NOMO-1 treated with dmso at 0.1 percent for 144 hours (cell line): ENCODE measurements around the gene CDX1.

Experiments used
- DNase-seq: peaks from one replicate; lab custom pipeline; 2025; ENCODE audit not compliant: unreplicated experiment; lab: John Stamatoyannopoulos, UW

CDX1 gene

DNA sequence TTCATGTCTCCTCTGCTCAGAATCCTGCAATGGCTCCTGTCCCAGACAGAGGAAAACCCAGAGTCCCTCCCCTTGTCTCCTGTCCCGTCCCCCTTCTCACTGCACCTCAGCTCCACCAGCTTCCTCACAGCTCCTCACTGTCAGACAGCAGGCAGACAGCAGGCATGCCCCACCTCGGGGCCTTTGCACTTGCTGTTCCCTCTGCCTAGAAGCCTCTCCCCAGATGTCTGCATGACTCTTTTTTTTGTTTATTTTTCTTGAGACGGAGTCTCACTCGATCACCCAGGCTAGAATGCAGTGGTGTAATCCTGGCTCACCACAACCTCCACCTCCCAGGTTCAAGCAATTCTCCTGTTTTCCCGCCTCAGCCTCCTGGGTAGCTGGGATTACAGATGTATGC is 14.4 kb downstream of the CDX1 start:
- DNase-seq = no peak

DNA sequence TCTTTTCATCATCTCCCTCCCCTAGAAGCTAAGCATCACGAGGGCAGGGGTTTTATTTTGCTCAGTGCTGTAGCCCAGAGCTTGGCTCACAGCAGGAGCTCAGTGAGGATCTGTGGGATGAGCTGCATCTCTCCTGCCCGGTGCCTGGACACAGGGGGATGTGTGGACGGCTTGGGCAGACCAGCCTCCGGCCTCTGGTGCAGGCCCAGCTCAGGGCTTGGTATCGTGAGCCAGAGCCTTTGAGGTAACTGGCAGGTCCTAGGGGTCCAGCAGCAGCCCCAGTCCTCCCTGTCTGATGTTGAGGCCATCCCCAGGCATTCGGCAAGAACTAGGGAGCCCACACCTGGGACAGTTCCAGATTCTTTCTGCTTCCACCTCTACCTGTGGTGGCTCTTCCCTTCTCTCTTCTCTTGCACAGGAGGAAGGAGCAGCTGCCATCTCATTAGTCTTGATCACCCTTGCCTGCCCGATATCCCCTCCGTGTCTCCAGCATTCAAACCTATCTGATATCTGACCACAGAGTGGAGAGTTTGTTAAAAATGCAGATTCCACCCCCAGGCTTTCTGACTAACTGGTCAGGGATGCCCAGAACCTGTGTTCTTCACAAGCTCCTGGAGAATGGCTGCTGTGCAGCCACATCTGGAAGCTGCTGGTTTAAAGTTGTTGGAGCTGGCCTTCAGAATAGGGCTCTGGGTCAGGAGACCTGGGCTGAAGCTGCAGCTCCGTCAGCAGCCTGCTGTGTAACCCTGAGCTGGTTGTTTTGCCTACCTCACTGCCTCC is 15.4 kb downstream of the CDX1 start:
- no peak for DNase-seq

DNA sequence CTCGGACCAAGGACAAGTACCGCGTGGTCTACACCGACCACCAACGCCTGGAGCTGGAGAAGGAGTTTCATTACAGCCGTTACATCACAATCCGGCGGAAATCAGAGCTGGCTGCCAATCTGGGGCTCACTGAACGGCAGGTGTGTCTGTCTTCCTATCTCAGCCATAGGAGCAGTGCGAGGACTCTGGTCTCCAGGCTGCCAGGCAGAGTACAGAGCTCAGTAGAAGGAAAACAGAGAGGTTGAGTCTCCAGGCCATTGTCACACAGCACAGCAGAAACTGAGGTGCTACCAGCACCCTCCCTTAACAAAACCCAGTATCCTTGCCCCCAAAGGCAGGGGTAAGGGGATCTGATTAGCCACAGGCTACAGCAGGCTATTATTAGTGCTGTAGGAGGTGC is 16.2 kb downstream of the CDX1 start:
- no peak for DNase-seq

DNA sequence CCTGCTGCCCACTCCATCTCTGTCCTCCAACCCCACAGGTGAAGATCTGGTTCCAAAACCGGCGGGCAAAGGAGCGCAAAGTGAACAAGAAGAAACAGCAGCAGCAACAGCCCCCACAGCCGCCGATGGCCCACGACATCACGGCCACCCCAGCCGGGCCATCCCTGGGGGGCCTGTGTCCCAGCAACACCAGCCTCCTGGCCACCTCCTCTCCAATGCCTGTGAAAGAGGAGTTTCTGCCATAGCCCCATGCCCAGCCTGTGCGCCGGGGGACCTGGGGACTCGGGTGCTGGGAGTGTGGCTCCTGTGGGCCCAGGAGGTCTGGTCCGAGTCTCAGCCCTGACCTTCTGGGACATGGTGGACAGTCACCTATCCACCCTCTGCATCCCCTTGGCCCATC is 16.9 kb downstream of the CDX1 start:
- DNase-seq = no peak

DNA sequence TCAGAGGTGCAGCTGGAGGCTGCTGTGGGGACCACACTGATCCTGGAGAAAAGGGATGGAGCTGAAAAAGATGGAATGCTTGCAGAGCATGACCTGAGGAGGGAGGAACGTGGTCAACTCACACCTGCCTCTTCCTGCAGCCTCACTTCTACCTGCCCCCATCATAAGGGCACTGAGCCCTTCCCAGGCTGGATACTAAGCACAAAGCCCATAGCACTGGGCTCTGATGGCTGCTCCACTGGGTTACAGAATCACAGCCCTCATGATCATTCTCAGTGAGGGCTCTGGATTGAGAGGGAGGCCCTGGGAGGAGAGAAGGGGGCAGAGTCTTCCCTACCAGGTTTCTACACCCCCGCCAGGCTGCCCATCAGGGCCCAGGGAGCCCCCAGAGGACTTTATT is 17.4 kb downstream of the CDX1 start:
- no peak for DNase-seq

DNA sequence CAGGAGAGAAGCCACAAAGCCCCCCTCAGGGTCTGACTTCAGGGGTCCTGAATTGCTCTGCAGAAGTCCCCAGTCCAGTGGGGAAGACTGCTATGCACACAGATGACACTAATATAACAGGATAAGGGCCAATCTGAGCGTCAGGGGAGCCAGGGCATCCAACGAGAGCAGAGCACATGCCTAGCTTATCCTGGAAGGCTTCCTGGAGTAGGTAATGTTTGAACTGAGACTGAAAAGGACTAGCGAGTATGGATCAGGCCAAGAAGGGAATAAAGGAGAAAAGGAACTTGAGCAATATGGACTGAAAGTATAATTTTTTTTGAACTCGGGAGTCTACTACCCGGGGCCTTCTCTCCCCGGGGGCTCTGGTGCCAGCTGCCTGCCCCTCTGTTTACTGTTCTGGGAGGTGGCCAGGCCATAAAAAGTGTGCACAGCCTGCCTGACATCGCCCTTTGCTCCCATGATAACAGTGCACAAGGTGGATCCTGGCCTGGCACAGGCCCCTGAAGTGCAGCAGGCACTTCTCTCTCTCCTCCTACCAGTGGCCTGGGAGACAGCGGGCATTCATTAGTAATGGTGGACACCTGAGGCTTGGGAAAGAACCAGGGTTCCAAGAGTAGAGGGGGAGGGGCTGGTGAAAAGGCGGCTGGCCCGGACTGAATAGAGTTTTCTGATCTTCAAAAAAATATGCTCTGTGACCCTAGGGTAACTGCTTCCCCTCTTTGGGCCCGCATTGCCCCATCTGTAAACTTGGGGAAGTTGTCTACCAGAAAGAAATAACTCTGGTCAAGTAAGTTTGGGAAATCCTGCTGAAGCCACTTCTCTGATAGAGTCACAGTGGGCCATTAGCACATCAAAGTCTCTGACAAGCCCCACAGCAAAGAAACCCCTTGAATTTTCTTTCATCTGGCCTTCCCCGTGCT is 18.7 kb downstream of the CDX1 start:
- peak; percentile 76 for DNase-seq

DNA sequence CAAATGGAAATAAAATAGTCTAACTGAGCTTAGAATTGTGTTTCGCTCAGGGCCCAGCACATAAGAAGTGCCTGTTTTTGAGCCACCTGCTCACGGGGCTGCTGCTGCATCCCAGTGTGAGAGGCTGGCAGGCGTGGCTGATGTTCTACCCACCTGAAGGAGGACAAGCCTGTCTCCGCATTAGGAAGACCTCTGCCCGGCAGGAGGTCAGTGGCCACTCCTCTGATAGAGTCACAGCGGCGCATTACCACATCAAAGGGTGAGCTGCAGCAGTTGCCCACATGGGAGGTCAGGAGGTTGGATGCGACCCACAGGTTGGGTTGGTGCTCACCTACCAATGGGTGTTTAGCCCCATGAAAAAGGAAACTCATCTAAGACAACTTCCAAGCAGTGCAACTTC is 19.6 kb downstream of the CDX1 start:
- DNase-seq = no peak

DNA sequence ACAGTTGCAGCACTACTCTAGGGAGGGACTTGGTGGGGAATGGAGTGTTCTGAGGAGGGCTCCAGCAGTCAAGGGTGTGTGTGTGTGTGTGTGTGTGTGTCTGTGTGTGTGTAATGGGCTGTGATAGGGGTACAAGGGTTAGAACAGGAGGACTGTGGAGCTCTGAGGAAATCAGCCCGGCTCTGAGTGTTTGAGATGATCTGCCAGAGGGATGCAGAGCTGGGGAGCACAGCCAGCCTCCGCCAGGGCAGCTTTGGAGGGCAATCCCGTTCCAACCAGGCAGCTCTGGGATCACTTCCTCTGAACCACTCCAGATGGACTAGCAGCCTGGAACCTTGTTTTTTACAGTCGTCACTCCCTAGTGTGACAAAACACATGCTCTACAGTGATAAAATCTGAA is 20.3 kb downstream of the CDX1 start:
- DNase-seq = no peak

DNA sequence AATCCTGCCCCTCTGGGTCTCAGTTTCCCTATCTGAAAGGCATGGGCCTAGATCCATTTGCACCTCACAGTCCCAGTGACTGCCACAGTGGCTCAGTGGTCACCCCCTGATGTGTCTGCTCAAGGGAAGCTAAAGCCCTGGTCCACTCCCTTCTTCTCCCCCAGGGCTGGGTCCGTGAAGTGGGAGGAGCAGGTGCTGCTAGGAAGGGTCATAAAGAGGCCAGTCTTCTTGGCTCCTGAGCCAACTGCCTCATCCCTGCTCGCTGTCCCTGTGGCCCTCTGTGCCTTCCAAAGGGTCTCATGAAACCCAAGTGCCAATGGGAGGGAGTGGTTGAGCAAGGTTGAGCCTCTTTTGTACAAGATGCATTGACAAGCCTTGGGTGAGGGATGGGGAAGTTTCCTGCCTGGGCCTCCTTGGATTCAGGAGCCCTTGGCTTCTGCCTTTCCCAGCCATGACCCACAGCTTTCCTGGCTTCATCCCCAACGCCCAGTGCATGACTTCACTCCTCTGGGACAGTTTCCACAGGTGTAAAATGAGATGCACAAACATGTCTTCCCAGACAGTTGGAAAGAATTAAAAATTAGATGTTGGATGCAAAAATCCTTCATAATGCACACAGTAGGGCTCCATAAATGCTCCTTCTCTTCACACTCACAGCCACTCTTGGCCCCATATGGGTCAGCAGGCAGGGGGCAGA is 21.7 kb downstream of the CDX1 start:
- no peak for DNase-seq

DNA sequence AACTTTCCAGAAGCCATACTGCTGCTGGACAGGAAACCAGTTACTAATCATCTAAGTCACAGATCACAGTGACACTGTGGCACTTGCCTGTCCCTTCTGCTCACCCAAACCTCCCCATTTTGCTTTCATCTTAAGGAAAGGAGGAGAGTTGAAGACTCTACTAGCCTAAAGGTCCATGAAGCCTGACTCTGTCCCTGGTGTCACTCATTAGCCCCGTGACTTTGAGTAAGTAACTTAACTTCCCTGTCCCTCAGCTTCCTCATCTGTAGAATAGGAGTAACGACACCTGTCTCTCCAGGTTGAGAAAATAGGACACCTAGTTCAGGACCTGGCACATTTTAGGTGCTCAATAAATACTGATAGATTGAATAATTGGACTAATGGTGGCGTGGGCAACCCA is 22.7 kb downstream of the CDX1 start:
- no peak for DNase-seq

DNA sequence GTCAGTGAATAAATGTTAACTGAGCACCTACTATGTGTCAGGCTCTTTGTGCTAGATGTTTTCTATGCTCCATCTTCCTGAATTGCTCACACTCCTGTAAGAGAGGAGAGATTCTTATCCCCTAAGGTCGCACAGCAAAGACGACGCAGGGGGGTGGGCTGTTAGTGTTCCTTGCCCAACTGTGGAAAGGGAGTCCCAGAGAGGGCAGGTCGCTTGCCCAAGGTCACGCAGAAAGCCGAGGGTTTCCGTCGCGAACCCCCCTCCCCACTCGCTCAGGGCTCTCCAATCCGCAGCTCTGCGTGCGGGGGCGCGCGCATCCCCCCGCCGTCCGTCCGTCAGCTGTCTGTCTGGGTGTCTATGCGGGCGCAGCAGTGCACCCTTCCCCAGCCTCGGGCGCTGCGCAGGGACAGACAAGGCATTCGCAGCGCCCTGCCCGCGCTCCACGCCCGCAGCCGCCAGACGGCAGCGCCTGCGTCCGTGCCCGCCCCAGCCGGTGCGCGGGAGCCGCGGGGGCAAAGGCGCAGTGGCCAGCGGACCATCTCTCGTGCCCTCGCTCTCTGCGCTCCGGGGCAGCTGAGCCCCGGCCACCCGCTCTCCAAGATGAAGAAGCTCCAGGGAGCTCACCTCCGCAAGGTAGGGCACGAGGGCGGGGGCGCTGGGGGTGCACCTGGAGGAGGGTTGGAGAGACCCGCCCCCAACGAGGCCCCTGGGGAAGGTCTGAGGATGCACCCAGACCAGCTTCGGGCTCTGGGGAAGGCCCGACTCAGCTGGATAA is 23.3 kb downstream of the CDX1 start, which contains the start of gene SLC6A7:
SLC6A7 (plus strand) TSS at position 335 of the 775 bp plus-strand sequence; CDS start at position 601, 266 bp downstream.
- no peak for DNase-seq

DNA sequence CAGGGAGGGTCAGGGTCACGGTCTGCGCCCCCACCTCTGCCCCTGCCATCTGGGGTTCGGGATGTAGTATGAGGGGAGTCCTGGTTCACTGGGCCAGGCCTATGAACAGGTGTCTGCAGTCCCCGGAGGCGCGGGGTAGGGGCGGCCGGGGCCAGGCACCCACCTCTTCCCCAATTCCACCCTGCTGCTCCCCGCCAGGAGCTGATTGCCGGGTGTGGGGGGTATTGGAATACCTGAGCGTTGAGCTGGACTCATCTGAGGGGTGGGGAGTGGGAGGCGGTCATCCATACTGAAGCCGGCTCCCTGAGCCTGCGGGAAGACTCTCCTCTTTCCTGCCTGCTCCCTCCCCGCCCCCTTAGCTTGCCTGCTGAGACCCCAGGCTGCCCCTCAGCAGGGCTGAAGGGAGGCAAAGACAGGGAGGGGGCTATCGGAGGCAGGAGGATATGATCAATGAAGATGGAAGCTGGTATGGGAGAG is 24.0 kb downstream of the CDX1 start:
- DNase-seq = no peak

DNA sequence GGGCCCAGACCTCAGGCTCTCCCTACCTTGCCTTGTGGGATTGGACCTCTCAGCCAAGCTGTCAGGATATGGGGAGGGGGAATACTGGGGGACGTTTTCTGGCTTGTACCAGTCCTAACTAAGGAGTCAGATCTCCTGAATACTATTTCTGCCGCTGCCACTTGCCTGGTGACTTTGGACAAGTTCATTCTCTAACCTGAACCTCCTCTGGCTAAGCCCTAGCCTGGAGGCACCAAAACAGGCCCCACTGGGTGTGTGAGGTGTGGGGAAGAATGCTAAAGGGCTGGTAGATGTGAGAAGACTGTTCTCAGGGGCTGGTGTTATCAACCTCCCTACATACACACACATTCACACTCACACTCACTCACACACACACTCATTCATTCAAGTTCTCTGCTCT is 24.4 kb downstream of the CDX1 start:
- no peak for DNase-seq

DNA sequence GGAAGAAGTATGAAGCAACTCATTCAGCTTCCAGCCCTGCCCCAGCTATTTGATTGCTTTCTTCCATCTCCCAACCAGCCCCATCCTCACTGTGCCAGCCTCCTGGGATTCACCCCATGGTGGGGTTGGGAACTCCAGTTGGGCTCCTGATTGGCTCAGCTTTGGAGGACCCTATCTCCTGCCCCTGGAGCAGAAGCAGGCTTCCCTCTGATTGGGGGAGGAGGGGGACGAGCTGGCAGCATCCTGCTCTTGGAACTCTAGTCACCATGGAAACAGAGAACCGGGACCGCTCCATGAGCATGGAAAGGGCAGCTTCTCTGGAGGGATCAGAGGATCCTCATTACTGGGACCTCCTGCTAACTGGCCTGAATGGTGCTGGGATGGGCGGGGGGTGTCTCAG is 25.9 kb downstream of the CDX1 start:
- no peak for DNase-seq

DNA sequence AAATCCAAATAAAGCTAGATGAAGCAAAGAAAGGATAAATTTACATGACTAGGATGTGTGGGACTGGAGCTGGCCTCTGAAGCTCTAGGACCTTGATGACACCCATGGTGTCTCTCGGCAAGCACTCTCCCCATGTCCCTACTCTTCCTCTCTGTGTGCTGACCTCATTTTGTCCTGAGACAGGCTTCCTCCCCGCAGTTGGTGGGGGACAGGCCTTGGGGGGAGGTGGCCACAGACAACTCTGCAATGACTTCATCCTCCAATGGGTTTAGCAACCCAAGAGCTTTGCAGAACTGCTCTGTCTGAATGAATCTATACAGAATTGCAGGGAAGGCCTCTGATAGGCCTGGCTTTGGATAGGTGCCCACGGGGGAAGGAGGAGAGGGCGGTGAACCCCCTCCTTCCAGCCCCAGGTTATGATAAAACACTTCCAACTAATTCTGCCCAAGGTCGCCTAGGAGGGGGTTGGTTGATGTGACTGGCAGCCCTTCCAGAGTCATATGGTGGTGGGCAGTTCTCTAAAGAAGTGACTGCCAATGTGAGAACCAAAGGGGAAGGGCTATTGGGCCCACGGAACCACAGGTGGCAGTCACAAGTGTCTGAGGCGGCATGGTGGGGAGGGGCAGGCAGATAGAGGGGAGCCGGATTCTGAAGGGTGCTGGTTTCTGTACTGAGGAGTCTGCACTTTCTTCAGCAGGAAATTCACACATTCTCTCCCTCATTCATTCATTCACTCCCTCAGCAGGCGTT is 29.3 kb downstream of the CDX1 start:
- DNase-seq = no peak

DNA sequence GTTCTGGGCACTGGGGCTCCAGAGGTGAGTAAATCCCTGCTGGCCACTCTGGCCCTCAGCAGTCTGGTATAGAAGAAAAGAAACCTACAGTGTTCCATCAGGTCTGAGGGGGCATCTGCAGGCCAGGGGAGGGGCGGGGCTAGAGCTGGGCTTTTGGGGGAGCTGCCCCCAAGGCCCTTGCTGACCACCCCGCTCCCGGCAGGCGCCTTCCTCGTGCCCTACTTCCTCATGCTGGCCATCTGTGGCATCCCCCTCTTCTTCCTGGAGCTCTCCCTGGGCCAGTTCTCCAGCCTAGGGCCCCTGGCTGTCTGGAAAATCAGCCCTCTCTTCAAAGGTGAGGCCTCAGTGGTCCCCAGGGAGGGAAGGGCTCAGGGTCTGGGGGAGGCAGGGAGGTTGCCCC is 29.9 kb downstream of the CDX1 start:
- no peak for DNase-seq

DNA sequence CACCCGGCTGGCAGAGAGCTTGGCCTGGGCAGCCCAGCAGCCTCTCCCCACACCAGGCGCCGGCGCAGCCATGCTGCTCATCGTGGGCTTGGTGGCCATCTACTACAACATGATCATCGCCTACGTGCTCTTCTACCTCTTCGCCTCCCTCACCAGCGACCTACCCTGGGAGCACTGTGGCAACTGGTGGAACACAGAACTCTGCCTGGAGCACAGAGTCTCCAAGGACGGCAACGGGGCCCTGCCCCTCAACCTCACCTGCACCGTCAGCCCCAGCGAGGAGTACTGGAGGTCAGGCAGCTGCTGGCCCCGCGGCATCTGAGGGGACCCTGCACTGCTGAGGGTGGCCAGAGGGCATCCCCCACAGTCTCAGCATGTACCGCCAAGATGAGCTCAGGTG is 30.4 kb downstream of the CDX1 start:
- no peak for DNase-seq

DNA sequence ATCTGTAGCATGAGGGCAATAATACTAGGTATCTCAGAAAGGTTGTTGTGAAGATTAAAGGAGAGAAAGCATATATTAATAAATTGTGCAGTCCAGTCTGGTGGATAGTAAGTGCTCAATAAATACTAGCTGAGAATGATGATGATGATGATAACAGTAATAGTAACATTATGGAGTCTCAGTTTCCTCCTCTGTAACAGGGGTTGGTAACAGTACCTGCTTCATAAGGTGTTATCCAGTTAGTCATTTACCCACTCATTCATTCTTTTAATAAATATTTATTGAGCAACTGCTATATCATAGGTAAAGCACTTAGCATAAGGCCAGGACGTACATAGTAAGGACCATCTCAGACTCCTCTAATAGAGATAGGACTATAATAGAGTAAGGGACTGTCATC is 30.9 kb downstream of the CDX1 start:
- DNase-seq = no peak

DNA sequence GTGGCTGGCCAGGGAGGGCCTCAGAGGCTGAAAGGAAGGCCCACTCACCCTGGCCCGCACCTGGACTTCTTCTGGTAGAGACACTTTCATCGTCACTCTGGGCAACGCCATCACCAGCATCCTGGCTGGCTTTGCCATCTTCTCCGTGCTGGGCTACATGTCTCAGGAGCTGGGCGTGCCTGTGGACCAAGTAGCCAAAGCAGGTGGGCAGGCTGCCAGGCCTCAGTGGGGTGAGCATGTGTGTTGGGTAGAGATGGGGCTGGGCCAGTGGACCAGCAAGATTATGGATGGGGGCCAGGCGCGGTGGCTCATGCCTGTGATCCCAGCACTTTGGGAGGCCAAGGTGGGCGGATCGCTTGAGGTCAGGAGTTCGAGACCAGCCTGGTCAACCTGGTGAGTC is 35.9 kb downstream of the CDX1 start:
- DNase-seq = no peak
